ENCODE data around the gene RPS27.
A peak's percentile ranks its signal among the peaks of the same experiment; 100 is the strongest.
"Not testable (repeated sequence)": the region's sequence is repeated elsewhere in the genome, so short reads cannot be mapped to it uniquely, and the experiment has no call there.

The RPS27 gene

GRCh38 chr1:153985341-153985912, 5.1 kb upstream of the RPS27 start:
- DNase-seq (ENCODE audit: low read depth in 3 of 3, low spot score in 1 of 3): peak in 1 of 3 donors; percentile 41

GRCh38 chr1:153985941-153986761, 4.4 kb upstream of the RPS27 start, which contains the start of gene RAB13:
Gene RAB13 (minus strand): TSS chr1:153986339. CDS start chr1:153986236, 103 bp downstream.
- DNase-seq (ENCODE audit: low read depth in 3 of 3, low spot score in 1 of 3): no peak

GRCh38 chr1:153987621-153988020, 2.9 kb upstream of the RPS27 start:
- no peak for DNase-seq (ENCODE audit: low read depth in 3 of 3, low spot score in 1 of 3)

GRCh38 chr1:153991151-153991630, 629 bp downstream of the RPS27 start:
- DNase-seq (ENCODE audit: low read depth in 3 of 3, low spot score in 1 of 3): no peak

GRCh38 chr1:153991806-153992205, 1.2 kb downstream of the RPS27 start:
- no peak for DNase-seq (ENCODE audit: low read depth in 3 of 3, low spot score in 1 of 3)

- DNase-seq (ENCODE audit: low read depth in 3 of 3, low spot score in 1 of 3): no peak
Observed at GRCh38 chr1:153995202-153995601, 4.6 kb downstream of the RPS27 start.

GRCh38 chr1:153995640-153996039, 5.1 kb downstream of the RPS27 start:
- DNase-seq (ENCODE audit: low read depth in 3 of 3, low spot score in 1 of 3): no peak

- not testable (repeated sequence) for DNase-seq (ENCODE audit: low read depth in 3 of 3, low spot score in 1 of 3)
Observed at GRCh38 chr1:153996882-153997281, 6.3 kb downstream of the RPS27 start.

- DNase-seq (ENCODE audit: low read depth in 3 of 3, low spot score in 1 of 3): no peak
Observed at GRCh38 chr1:154000420-154000819, 9.9 kb downstream of the RPS27 start.

- DNase-seq (ENCODE audit: low read depth in 3 of 3, low spot score in 1 of 3): no peak
Observed at GRCh38 chr1:154006136-154006535, 15.6 kb downstream of the RPS27 start.

- no peak for DNase-seq (ENCODE audit: low read depth in 3 of 3, low spot score in 1 of 3)
Observed at GRCh38 chr1:154012129-154012528, 21.6 kb downstream of the RPS27 start.

- DNase-seq (ENCODE audit: low read depth in 3 of 3, low spot score in 1 of 3): not testable (repeated sequence)
Observed at GRCh38 chr1:154012543-154012942, 22.0 kb downstream of the RPS27 start.

- DNase-seq (ENCODE audit: low read depth in 3 of 3, low spot score in 1 of 3): no peak
Observed at GRCh38 chr1:154014154-154014907, 23.8 kb downstream of the RPS27 start.

- DNase-seq (ENCODE audit: low read depth in 3 of 3, low spot score in 1 of 3): no peak
Observed at GRCh38 chr1:154019269-154019668, 28.7 kb downstream of the RPS27 start.

- no peak for DNase-seq (ENCODE audit: low read depth in 3 of 3, low spot score in 1 of 3)
Observed at GRCh38 chr1:154019940-154020339, 29.4 kb downstream of the RPS27 start.

- DNase-seq (ENCODE audit: low read depth in 3 of 3, low spot score in 1 of 3): not testable (repeated sequence)
Observed at GRCh38 chr1:154033697-154034096, 43.1 kb downstream of the RPS27 start.
